DOHH2 (cell line): ENCODE measurements around the gene MBD5.

Source experiments
- H3F3A ChIP-seq: fragments of 200-600 bp; sonication (generic), shearing (Covaris generic); 2 replicates; pipeline ENCODE4 v1.6.0; 2016; ENCODE audit warnings: antibody characterized with exemption, mild to moderate bottlenecking; ENCODE audit not compliant: control insufficient read depth, insufficient read depth
- H3K27ac ChIP-seq: fragments of 200-600 bp; sonication (generic); 2 replicates; pipeline ENCODE4 v1.5.1; 2014; ENCODE audit warnings: low read depth, mild to moderate bottlenecking, low read length, moderate library complexity
- H3K27me3 ChIP-seq: fragments of 200-600 bp; sonication (generic); 2 replicates; pipeline ENCODE4 v1.6.1; 2014; ENCODE audit warnings: mild to moderate bottlenecking, low read length, mixed read lengths; ENCODE audit not compliant: control insufficient read depth
- H3K36me3 ChIP-seq: fragments of 200-600 bp; sonication (generic); 2 replicates; pipeline ENCODE4 v1.6.1; 2014; ENCODE audit warnings: mild to moderate bottlenecking, low read length, moderate library complexity, mixed read lengths; ENCODE audit not compliant: control insufficient read depth
- H3K4me1 ChIP-seq: fragments of 200-600 bp; sonication (generic); 2 replicates; pipeline ENCODE4 v1.6.1; 2014; ENCODE audit warnings: mild to moderate bottlenecking, low read length, mixed read lengths; ENCODE audit not compliant: control insufficient read depth
- H3K4me2 ChIP-seq: fragments of 200-600 bp; sonication (generic); 2 replicates; pipeline ENCODE4 v1.6.0; 2014; ENCODE audit warnings: mild to moderate bottlenecking, low read length, moderate library complexity
- H3K4me3 ChIP-seq: fragments of 200-600 bp; sonication (generic); 2 replicates; pipeline ENCODE4 v1.5.1; 2014; ENCODE audit warnings: mild to moderate bottlenecking, low read length, mixed read lengths
- H3K79me2 ChIP-seq: fragments of 200-600 bp; sonication (generic); 2 replicates; pipeline ENCODE4 v1.6.1; 2014; ENCODE audit warnings: mild to moderate bottlenecking, low read length, mixed read lengths; ENCODE audit not compliant: control insufficient read depth
- H3K9me2 ChIP-seq: fragments of 200-600 bp; sonication (generic); replicated peaks from 2 replicates; pipeline ENCODE4 v1.6.1; 2014; ENCODE audit warnings: mild to moderate bottlenecking, low read length, mixed read lengths; ENCODE audit not compliant: control insufficient read depth
- H3K9me3 ChIP-seq: fragments of 200-600 bp; sonication (generic); 2 replicates; pipeline ENCODE4 v1.6.1; 2014; ENCODE audit warnings: antibody characterized with exemption, low read length, mixed read lengths; ENCODE audit not compliant: control insufficient read depth, insufficient read depth
- H4K20me1 ChIP-seq: fragments of 200-600 bp; sonication (generic); 2 replicates; pipeline ENCODE4 v1.6.0; 2014; ENCODE audit warnings: low read depth, mild to moderate bottlenecking, antibody characterized with exemption, low read length, moderate library complexity; ENCODE audit not compliant: control insufficient read depth, insufficient read depth
- EZH2phosphoT487 ChIP-seq: fragments of 200-600 bp; sonication (generic); IDR thresholded peaks from 2 replicates; pipeline ENCODE4 v1.6.1; 2017; ENCODE audit warnings: borderline replicate concordance, mild to moderate bottlenecking, antibody characterized with exemption, low read length, moderate library complexity, mixed read lengths
- TF ChIP-seq, protein P1 (sequence below): fragments of 200-600 bp; sonication (generic); IDR thresholded peaks from one replicate; pipeline ENCODE4 v1.5.1; 2014; ENCODE audit warnings: antibody characterized with exemption, mild to moderate bottlenecking, low read depth, low read length; ENCODE audit not compliant: poor library complexity, severe bottlenecking

MBD5 gene

DNA sequence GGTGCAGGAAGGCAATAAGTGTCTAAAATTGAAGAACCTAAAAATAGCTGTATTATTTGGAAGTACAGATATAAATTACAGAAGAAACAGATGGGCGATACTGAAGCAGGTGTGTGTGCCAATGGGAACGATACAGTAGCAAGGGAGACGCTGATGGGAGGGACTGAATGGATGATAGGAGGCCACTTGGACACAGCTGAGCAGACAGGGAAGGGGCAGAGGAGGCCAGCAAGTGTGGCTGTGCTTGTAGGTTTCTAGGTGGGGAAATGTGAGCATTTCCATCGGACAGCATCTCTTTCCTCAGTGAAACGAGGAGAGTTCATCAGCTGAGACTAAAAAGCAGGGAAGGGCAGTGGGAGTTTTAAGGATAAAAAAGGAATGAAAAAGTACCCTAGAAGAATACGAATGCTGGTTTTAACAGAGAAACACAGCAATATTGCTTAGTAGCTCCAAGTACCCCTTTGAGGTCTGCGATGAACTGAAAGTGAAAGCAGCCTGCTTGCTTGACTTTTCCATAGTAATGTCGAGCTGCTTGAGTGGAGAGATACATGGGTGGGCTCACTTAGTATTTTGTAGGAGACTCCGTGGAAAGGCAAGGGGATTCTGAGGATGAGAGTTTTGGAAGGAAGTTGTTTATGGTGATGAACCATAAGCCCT lies 531.9 kb downstream of the MBD5 start:
- Histone ChIP-seq H3K79me2 (no peaks in the 10 kb centered on the region), H3K4me3 (peak overlapping the region; percentile 58), H3F3A (no peaks in the 10 kb centered on the region), H3K9me3 (no peaks in the 10 kb centered on the region), H3K27ac (no peak overlapping the region), H3K4me2 (peak overlapping the region; percentile 49), H4K20me1 (no peaks in the 10 kb centered on the region), H3K9me2 (no peaks in the 10 kb centered on the region), H3K27me3 (no peaks in the 10 kb centered on the region), H3K4me1 (peaks cover 18% of the 10 kb centered on the region), H3K36me3 (no peaks in the 10 kb centered on the region)
- TF ChIP-seq, protein P1, sequence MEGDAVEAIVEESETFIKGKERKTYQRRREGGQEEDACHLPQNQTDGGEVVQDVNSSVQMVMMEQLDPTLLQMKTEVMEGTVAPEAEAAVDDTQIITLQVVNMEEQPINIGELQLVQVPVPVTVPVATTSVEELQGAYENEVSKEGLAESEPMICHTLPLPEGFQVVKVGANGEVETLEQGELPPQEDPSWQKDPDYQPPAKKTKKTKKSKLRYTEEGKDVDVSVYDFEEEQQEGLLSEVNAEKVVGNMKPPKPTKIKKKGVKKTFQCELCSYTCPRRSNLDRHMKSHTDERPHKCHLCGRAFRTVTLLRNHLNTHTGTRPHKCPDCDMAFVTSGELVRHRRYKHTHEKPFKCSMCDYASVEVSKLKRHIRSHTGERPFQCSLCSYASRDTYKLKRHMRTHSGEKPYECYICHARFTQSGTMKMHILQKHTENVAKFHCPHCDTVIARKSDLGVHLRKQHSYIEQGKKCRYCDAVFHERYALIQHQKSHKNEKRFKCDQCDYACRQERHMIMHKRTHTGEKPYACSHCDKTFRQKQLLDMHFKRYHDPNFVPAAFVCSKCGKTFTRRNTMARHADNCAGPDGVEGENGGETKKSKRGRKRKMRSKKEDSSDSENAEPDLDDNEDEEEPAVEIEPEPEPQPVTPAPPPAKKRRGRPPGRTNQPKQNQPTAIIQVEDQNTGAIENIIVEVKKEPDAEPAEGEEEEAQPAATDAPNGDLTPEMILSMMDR = no peak
- TF ChIP-seq EZH2phosphoT487 = no peak

DNA sequence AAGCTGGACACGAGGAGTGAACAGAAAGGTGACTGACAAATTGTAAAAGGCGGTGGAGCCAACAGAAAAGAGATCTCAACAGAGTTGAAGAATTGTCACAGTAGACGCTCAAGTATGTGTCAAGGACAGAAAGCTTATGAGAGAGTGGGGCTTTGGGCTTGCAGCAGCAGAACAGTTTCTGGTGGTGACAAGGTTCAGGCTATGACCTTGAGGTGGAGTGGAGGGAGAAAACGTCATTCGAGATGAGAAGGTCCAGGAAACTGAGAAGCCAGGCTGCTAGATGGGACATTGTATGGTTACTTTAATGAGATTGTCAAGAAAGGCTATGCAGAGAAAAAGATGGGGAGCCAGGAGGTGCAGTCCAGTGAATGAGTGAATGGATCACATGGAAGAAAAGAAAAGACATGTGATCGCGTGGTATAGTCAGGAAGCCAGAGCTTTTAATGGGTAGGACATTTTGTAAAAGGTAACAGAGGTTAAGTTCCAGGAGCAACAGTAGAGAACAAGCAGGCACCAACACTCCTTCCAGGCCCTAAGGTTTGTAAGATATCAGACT lies 532.5 kb downstream of the MBD5 start:
- H3K27ac ChIP-seq = no peak overlapping the region

DNA sequence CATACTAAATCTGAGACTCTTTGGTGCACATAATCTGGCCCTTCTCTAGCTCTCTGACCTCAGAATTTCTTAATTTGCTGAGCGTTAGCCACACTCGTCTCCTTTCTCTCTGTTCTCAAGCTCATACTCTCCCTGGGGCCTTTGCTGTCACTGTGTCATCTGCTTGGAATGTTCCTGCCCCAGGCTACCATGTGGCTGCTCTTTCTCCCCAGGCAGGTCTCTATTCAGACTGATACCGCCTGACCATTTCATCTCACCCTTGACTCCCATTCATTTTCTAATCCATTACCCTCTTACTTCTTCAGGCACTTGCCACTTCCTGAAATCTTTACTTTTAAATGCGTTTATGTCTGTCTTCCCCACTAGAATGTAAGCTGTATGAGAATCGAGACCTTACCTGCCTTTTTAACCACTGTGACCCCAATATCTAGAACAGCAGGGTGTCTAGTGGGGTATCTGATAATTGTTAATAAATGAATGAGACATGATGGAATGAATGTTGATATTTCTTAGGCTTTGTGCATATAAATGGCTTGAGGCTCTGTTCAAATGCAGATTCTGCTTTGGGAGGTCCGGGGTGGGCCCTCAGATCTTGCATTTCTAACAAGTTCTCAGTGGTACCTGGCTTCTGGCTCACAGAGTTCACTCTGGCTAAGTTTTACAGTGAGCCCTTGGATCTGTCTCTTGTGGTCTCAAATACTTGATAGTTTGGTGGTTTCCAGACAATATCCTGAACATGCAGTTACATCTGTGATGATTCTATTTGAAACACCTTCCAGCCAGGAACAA lies 533.8 kb downstream of the MBD5 start:
- Histone ChIP-seq H3K9me3 (no peaks in the 10 kb centered on the region), H3F3A (no peaks in the 10 kb centered on the region), H4K20me1 (no peaks in the 10 kb centered on the region), H3K27ac (no peak overlapping the region), H3K27me3 (no peaks in the 10 kb centered on the region), H3K36me3 (no peaks in the 10 kb centered on the region), H3K4me1 (peaks cover 28% of the 10 kb centered on the region), H3K79me2 (no peaks in the 10 kb centered on the region), H3K4me2 (no peak overlapping the region), H3K9me2 (no peaks in the 10 kb centered on the region), H3K4me3 (no peak overlapping the region)
- TF ChIP-seq, protein P1 = no peak
- no peak for TF ChIP-seq EZH2phosphoT487

More for the DNA sequence above, 532.5 kb downstream of the MBD5 start:
- Histone ChIP-seq H3K4me2 (peak overlapping the region; percentile 49), H3K36me3 (no peaks in the 10 kb centered on the region), H3K79me2 (no peaks in the 10 kb centered on the region), H3K9me3 (no peaks in the 10 kb centered on the region), H3F3A (no peaks in the 10 kb centered on the region), H3K9me2 (no peaks in the 10 kb centered on the region), H4K20me1 (no peaks in the 10 kb centered on the region), H3K4me1 (peaks cover 24% of the 10 kb centered on the region), H3K4me3 (peak overlapping the region; percentile 58), H3K27me3 (no peaks in the 10 kb centered on the region)
- TF ChIP-seq, protein P1 = no peak
- no peak for TF ChIP-seq EZH2phosphoT487
